Activated CD4-positive, alpha-beta T cell treated with anti-CD3 and anti-CD28 coated beads, Interleukin-2, amount 50 U/mL, for 1 hour (primary cell): ENCODE measurements around the gene C19orf12.
"Not testable (repeated sequence)": the region's sequence is repeated elsewhere in the genome, so short reads cannot be mapped to it uniquely, and the experiment has no call there.

Experiments
- DNase-seq: peaks from one replicate; pipeline ENCODE4 v3.0.0-alpha.2; 2020

The C19orf12 gene

GRCh38 chr19:29675120-29675649 lies 39.9 kb downstream of the C19orf12 start:
- no peak for DNase-seq

GRCh38 chr19:29674374-29675119 lies 40.5 kb downstream of the C19orf12 start:
- DNase-seq: no peak

- DNase-seq: no peak
Observed at GRCh38 chr19:29673451-29674371, 41.4 kb downstream of the C19orf12 start.

- DNase-seq: peak; percentile 85
Observed at GRCh38 chr19:29672933-29673336, 42.1 kb downstream of the C19orf12 start.

GRCh38 chr19:29672319-29672932 lies 42.6 kb downstream of the C19orf12 start:
- no peak for DNase-seq

- peak; percentile 87 for DNase-seq
Observed at GRCh38 chr19:29671393-29672160, 43.5 kb downstream of the C19orf12 start.

- DNase-seq: not testable (repeated sequence)
Observed at GRCh38 chr19:29671026-29671392, 44.1 kb downstream of the C19orf12 start.

GRCh38 chr19:29670255-29670654 lies 44.8 kb downstream of the C19orf12 start:
- DNase-seq: no peak

- DNase-seq: no peak
Observed at GRCh38 chr19:29668746-29669609, 46.1 kb downstream of the C19orf12 start.

GRCh38 chr19:29667901-29668341 lies 47.1 kb downstream of the C19orf12 start:
- DNase-seq: peak; percentile 60

- no peak for DNase-seq
Observed at GRCh38 chr19:29667387-29667783, 47.7 kb downstream of the C19orf12 start.

- DNase-seq: no peak
Observed at GRCh38 chr19:29666578-29667386, 48.3 kb downstream of the C19orf12 start.

GRCh38 chr19:29665826-29666577 lies 49.1 kb downstream of the C19orf12 start:
- DNase-seq: no peak

GRCh38 chr19:29665215-29665825 lies 49.7 kb downstream of the C19orf12 start, which contains the start of gene PLEKHF1:
Gene PLEKHF1 (plus strand): TSS chr19:29665461. CDS start chr19:29673840, 8,379 bp downstream.
- peak; percentile 76 for DNase-seq

GRCh38 chr19:29664753-29665214 lies 50.3 kb downstream of the C19orf12 start:
- DNase-seq: no peak

- DNase-seq: no peak
Observed at GRCh38 chr19:29663861-29664752, 51.0 kb downstream of the C19orf12 start.

GRCh38 chr19:29662604-29663404 lies 52.3 kb downstream of the C19orf12 start:
- DNase-seq: no peak
